ENCODE results near the gene NAA11.

NAA11 gene

GRCh38 chr4:79296768-79297428 lies 29.0 kb downstream of the NAA11 start:
- H3K4me3 Mint-ChIP-seq, result no peak overlapping the region
- no peak overlapping the region for H3K27ac Mint-ChIP-seq
- H3K4me1 Mint-ChIP-seq, result no peaks in the 10 kb centered on the region
- no peaks in the 10 kb centered on the region for H3K9me3 Mint-ChIP-seq
- TF ChIP-seq, protein P1, sequence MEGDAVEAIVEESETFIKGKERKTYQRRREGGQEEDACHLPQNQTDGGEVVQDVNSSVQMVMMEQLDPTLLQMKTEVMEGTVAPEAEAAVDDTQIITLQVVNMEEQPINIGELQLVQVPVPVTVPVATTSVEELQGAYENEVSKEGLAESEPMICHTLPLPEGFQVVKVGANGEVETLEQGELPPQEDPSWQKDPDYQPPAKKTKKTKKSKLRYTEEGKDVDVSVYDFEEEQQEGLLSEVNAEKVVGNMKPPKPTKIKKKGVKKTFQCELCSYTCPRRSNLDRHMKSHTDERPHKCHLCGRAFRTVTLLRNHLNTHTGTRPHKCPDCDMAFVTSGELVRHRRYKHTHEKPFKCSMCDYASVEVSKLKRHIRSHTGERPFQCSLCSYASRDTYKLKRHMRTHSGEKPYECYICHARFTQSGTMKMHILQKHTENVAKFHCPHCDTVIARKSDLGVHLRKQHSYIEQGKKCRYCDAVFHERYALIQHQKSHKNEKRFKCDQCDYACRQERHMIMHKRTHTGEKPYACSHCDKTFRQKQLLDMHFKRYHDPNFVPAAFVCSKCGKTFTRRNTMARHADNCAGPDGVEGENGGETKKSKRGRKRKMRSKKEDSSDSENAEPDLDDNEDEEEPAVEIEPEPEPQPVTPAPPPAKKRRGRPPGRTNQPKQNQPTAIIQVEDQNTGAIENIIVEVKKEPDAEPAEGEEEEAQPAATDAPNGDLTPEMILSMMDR (IDR thresholded peaks at IDR 0.05; ENCODE audit: unreplicated experiment in 3 of 3), result no peak
- no peaks in the 10 kb centered on the region for H3K36me3 Mint-ChIP-seq (ENCODE audit: low read depth)
- H3K27me3 Mint-ChIP-seq (ENCODE audit: low read depth), result no peaks in the 10 kb centered on the region

GRCh38 chr4:79295086-79295485 lies 30.8 kb downstream of the NAA11 start:
- H3K4me1 Mint-ChIP-seq, result peaks cover 4% of the 10 kb centered on the region
- no peaks in the 10 kb centered on the region for H3K27me3 Mint-ChIP-seq (ENCODE audit: low read depth)
- no peak overlapping the region for H3K27ac Mint-ChIP-seq
- H3K36me3 Mint-ChIP-seq (ENCODE audit: low read depth), result no peaks in the 10 kb centered on the region
- H3K9me3 Mint-ChIP-seq, result no peaks in the 10 kb centered on the region
- H3K4me3 Mint-ChIP-seq, result no peak overlapping the region
- TF ChIP-seq, protein P1 (IDR thresholded peaks at IDR 0.05; ENCODE audit: unreplicated experiment in 3 of 3), result no peak

DNA sequence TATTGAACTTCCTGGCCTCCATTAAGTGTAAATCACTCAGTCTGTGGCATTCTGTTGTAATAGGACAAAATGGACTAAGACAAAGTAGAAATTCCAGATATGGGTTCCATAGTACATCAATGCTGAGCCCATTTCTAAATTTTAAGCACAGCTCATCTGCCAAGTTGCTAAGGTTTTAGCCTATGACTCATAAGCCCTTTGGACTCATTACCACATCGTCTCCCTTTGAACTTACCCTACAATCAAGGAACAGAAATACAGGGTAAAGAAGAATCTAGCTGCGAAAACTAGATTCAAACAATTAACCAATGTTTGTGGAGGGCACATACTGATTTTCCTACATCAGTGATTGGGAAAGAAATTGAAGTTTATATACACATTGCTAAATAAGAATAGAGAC lies 31.8 kb downstream of the NAA11 start:
- Mint-ChIP-seq H3K36me3 (ENCODE audit: low read depth) (no peaks in the 10 kb centered on the region), H3K27me3 (ENCODE audit: low read depth) (no peaks in the 10 kb centered on the region), H3K9me3 (no peaks in the 10 kb centered on the region), H3K27ac (no peak overlapping the region), H3K4me3 (no peak overlapping the region), H3K4me1 (peaks cover 4% of the 10 kb centered on the region)
- TF ChIP-seq, protein P1 (IDR thresholded peaks at IDR 0.05; ENCODE audit: unreplicated experiment in 3 of 3), result no peak

- H3K4me1 Mint-ChIP-seq, result peaks cover 15% of the 10 kb centered on the region
- no peaks in the 10 kb centered on the region for H3K27me3 Mint-ChIP-seq (ENCODE audit: low read depth)
- TF ChIP-seq, protein P1 (IDR thresholded peaks at IDR 0.05; ENCODE audit: unreplicated experiment in 3 of 3), result no peak
- H3K9me3 Mint-ChIP-seq, result no peaks in the 10 kb centered on the region
- no peaks in the 10 kb centered on the region for H3K36me3 Mint-ChIP-seq (ENCODE audit: low read depth)
- H3K4me3 Mint-ChIP-seq, result no peak overlapping the region
- no peak overlapping the region for H3K27ac Mint-ChIP-seq
Measured at GRCh38 chr4:79292008-79292407, 33.9 kb downstream of the NAA11 start.

DNA sequence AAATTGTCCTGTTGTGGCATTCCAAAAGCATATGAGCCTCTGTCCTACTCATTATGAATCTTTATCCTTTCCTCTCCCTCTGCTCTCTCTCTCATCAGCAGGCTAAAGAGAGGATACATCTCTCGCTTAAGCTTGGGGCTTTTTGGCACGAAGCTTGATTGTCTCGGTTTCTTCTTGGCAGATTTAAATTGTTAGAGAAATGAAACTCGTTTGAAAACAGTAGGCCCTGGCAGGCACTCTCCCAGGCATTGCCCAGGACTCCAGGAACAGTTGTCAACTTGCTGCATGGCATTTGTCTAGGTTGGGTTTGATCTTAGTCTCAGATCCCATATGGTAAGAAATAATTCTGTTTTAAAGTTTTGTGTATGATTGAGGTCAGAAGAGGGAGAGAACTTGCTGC lies 35.5 kb downstream of the NAA11 start:
- H3K36me3 Mint-ChIP-seq (ENCODE audit: low read depth), result no peaks in the 10 kb centered on the region
- H3K4me1 Mint-ChIP-seq, result peaks cover 16% of the 10 kb centered on the region
- TF ChIP-seq, protein P1 (IDR thresholded peaks at IDR 0.05; ENCODE audit: unreplicated experiment in 3 of 3), result no peak
- no peak overlapping the region for H3K4me3 Mint-ChIP-seq
- no peaks in the 10 kb centered on the region for H3K27me3 Mint-ChIP-seq (ENCODE audit: low read depth)
- H3K27ac Mint-ChIP-seq, result no peak overlapping the region
- no peaks in the 10 kb centered on the region for H3K9me3 Mint-ChIP-seq

- no peaks in the 10 kb centered on the region for H3K9me3 Mint-ChIP-seq
- H3K27me3 Mint-ChIP-seq (ENCODE audit: low read depth), result no peaks in the 10 kb centered on the region
- H3K4me3 Mint-ChIP-seq, result no peak overlapping the region
- H3K36me3 Mint-ChIP-seq (ENCODE audit: low read depth), result no peaks in the 10 kb centered on the region
- TF ChIP-seq, protein P1 (IDR thresholded peaks at IDR 0.05; ENCODE audit: unreplicated experiment in 3 of 3), result no peak
- peaks cover 16% of the 10 kb centered on the region for H3K4me1 Mint-ChIP-seq
- H3K27ac Mint-ChIP-seq, result no peak overlapping the region
Measured at GRCh38 chr4:79288185-79288584, 37.7 kb downstream of the NAA11 start.

All from nephron (organoid).